ENCODE data around the gene DNTT. TPM values are rescaled to one million over a fixed set of nuclear protein-coding genes. Genes with fewer than 3 reads are reported as not detected.

DNTT gene
- polyA plus RNA-seq, 1 donor from 2014 or later, result not detected

GRCh38 chr10:96321822-96322221 is 17.6 kb downstream of the DNTT start:
- no peaks in the 10 kb centered on the region for H3K27me3 ChIP-seq (ENCODE audit: insufficient read depth, low read depth, low read length)

GRCh38 chr10:96322275-96322674 is 18.0 kb downstream of the DNTT start:
- H3K27ac ChIP-seq (ENCODE audit: low read length), result no peak overlapping the region

More at GRCh38 chr10:96321822-96322221, 17.6 kb downstream of the DNTT start:
- Histone ChIP-seq H2AFZ (ENCODE audit: low read depth, low read length) (no peak overlapping the region), H3K4me2 (ENCODE audit: low read length) (no peak overlapping the region), H3K27ac (ENCODE audit: low read length) (no peak overlapping the region), H3K4me3 (ENCODE audit: low read length) (no peak overlapping the region), H3K9ac (ENCODE audit: low read length) (no peak overlapping the region), H3K9me3 (ENCODE audit: low read length) (no peaks in the 10 kb centered on the region), H3K36me3 (ENCODE audit: insufficient read depth, low read length) (no peaks in the 10 kb centered on the region), H3K9me2 (ENCODE audit: insufficient read depth, low read length) (no peaks in the 10 kb centered on the region), H4K20me1 (ENCODE audit: insufficient read depth) (no peaks in the 10 kb centered on the region), H3K79me2 (replicated peaks; ENCODE audit: insufficient read depth, low read length) (no peaks in the 10 kb centered on the region), H3F3A (ENCODE audit: insufficient read depth, low read length, poor library complexity, severe bottlenecking) (no peaks in the 10 kb centered on the region)
- TF ChIP-seq REST (IDR thresholded peaks at IDR 0.05; ENCODE audit: borderline replicate concordance) (no peak), POLR2AphosphoS5 (IDR thresholded peaks at IDR 0.05) (peak; percentile 68), EP300 (conservative IDR thresholded peaks at IDR 0.05; ENCODE audit: poor library complexity, severe bottlenecking) (no peak)

GRCh38 chr10:96324447-96324846 is 20.2 kb downstream of the DNTT start:
- H3K36me3 ChIP-seq (ENCODE audit: insufficient read depth, low read length), result no peaks in the 10 kb centered on the region
- H3K4me2 ChIP-seq (ENCODE audit: low read length), result no peak overlapping the region
- H3K9ac ChIP-seq (ENCODE audit: low read length), result no peak overlapping the region
- H3K9me2 ChIP-seq (ENCODE audit: insufficient read depth, low read length), result no peaks in the 10 kb centered on the region
- no peaks in the 10 kb centered on the region for H3K79me2 ChIP-seq (replicated peaks; ENCODE audit: insufficient read depth, low read length)
- no peaks in the 10 kb centered on the region for H3K27me3 ChIP-seq (ENCODE audit: insufficient read depth, low read depth, low read length)
- no peak overlapping the region for H3K27ac ChIP-seq (ENCODE audit: low read length)
- H2AFZ ChIP-seq (ENCODE audit: low read depth, low read length), result no peak overlapping the region
- H3K9me3 ChIP-seq (ENCODE audit: low read length), result no peaks in the 10 kb centered on the region
- no peaks in the 10 kb centered on the region for H3F3A ChIP-seq (ENCODE audit: insufficient read depth, low read length, poor library complexity, severe bottlenecking)
- H4K20me1 ChIP-seq (ENCODE audit: insufficient read depth), result no peaks in the 10 kb centered on the region
- H3K4me3 ChIP-seq (ENCODE audit: low read length), result no peak overlapping the region
- no peak for TF ChIP-seq TAF1 (IDR thresholded peaks at IDR 0.05; ENCODE audit: low read depth)
- TF ChIP-seq CTCF (IDR thresholded peaks at IDR 0.05; ENCODE audit: poor library complexity, severe bottlenecking), result no peak
- TF ChIP-seq RAD21 (conservative IDR thresholded peaks at IDR 0.05), result no peak
- no peak for TF ChIP-seq POLR2AphosphoS5 (IDR thresholded peaks at IDR 0.05)
- TF ChIP-seq EP300 (conservative IDR thresholded peaks at IDR 0.05; ENCODE audit: poor library complexity, severe bottlenecking), result no peak
- TF ChIP-seq REST (IDR thresholded peaks at IDR 0.05; ENCODE audit: borderline replicate concordance), result no peak
- TF ChIP-seq MXI1 (conservative IDR thresholded peaks at IDR 0.05; ENCODE audit: poor library complexity, severe bottlenecking), result no peak

More at GRCh38 chr10:96322275-96322674, 18.0 kb downstream of the DNTT start:
- H3K9me2 ChIP-seq (ENCODE audit: insufficient read depth, low read length), result no peaks in the 10 kb centered on the region
- no peak overlapping the region for H3K4me2 ChIP-seq (ENCODE audit: low read length)
- no peaks in the 10 kb centered on the region for H3F3A ChIP-seq (ENCODE audit: insufficient read depth, low read length, poor library complexity, severe bottlenecking)
- H3K4me3 ChIP-seq (ENCODE audit: low read length), result no peak overlapping the region
- H3K9me3 ChIP-seq (ENCODE audit: low read length), result no peaks in the 10 kb centered on the region
- no peaks in the 10 kb centered on the region for H4K20me1 ChIP-seq (ENCODE audit: insufficient read depth)
- TF ChIP-seq EP300 (conservative IDR thresholded peaks at IDR 0.05; ENCODE audit: poor library complexity, severe bottlenecking) (no peak), CTCF (IDR thresholded peaks at IDR 0.05; ENCODE audit: poor library complexity, severe bottlenecking) (no peak), TAF1 (IDR thresholded peaks at IDR 0.05; ENCODE audit: low read depth) (no peak), RAD21 (conservative IDR thresholded peaks at IDR 0.05) (no peak), POLR2AphosphoS5 (IDR thresholded peaks at IDR 0.05) (no peak), MXI1 (conservative IDR thresholded peaks at IDR 0.05; ENCODE audit: poor library complexity, severe bottlenecking) (no peak), EZH2 (IDR thresholded peaks at IDR 0.05; ENCODE audit: borderline replicate concordance, insufficient read depth, low read length, poor library complexity, severe bottlenecking) (no peak)
- H2AFZ ChIP-seq (ENCODE audit: low read depth, low read length), result no peak overlapping the region
- no peaks in the 10 kb centered on the region for H3K36me3 ChIP-seq (ENCODE audit: insufficient read depth, low read length)
- no peaks in the 10 kb centered on the region for H3K79me2 ChIP-seq (replicated peaks; ENCODE audit: insufficient read depth, low read length)
- no peaks in the 10 kb centered on the region for H3K27me3 ChIP-seq (ENCODE audit: insufficient read depth, low read depth, low read length)
- no peak overlapping the region for H3K9ac ChIP-seq (ENCODE audit: low read length)
